NB4 (cell line): ENCODE data around the gene MINDY4.

Experiments
- MAX ChIP-seq: IDR thresholded peaks from 2 replicates; pipeline ENCODE4 v1.6.1; 2011; ENCODE audit warnings: low read depth, low read length
- MYC ChIP-seq: IDR thresholded peaks from 2 replicates; pipeline ENCODE4 v1.6.1; 2011; ENCODE audit warnings: low read depth, low read length
- POLR2A ChIP-seq: IDR thresholded peaks from 2 replicates; pipeline ENCODE4 v1.6.1; 2011; ENCODE audit warnings: mild to moderate bottlenecking; ENCODE audit not compliant: insufficient read length; ENCODE audit errors: extremely low read depth
- TF ChIP-seq, protein P1 (sequence below): IDR thresholded peaks from one replicate; pipeline ENCODE4 v1.5.1; 2012; ENCODE audit warnings: low read depth, low read length

GRCh38 chr7:30931929-30932540 is 160.8 kb downstream of the MINDY4 start:
- TF ChIP-seq, protein P1, sequence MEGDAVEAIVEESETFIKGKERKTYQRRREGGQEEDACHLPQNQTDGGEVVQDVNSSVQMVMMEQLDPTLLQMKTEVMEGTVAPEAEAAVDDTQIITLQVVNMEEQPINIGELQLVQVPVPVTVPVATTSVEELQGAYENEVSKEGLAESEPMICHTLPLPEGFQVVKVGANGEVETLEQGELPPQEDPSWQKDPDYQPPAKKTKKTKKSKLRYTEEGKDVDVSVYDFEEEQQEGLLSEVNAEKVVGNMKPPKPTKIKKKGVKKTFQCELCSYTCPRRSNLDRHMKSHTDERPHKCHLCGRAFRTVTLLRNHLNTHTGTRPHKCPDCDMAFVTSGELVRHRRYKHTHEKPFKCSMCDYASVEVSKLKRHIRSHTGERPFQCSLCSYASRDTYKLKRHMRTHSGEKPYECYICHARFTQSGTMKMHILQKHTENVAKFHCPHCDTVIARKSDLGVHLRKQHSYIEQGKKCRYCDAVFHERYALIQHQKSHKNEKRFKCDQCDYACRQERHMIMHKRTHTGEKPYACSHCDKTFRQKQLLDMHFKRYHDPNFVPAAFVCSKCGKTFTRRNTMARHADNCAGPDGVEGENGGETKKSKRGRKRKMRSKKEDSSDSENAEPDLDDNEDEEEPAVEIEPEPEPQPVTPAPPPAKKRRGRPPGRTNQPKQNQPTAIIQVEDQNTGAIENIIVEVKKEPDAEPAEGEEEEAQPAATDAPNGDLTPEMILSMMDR, result no peak
- TF ChIP-seq MAX (no peak), POLR2A (no peak), MYC (no peak)
